Suppressor macrophage treated with lipopolysaccharide for 1 hour (primary cell): ENCODE data around the gene JPH3.
"Not testable (repeated sequence)": the region's sequence is repeated elsewhere in the genome, so short reads cannot be mapped to it uniquely, and the experiment has no call there.

Experiments used
- DNase-seq, 3 donors: peaks; one replicate each; pipeline ENCODE4 v3.0.0-alpha.2; 2020 to 2022

JPH3 gene

GRCh38 chr16:87720446-87720845, 118.1 kb downstream of the JPH3 start:
- DNase-seq: no peak

GRCh38 chr16:87721622-87722585, 119.6 kb downstream of the JPH3 start:
- no peak for DNase-seq

- no peak for DNase-seq
Measured at GRCh38 chr16:87722590-87723225, 120.4 kb downstream of the JPH3 start.

- peak; percentile 15 to 31 (median 29) for DNase-seq
Measured at GRCh38 chr16:87723226-87723623, 120.9 kb downstream of the JPH3 start.

GRCh38 chr16:87724490-87725291, 122.4 kb downstream of the JPH3 start:
- no peak for DNase-seq

- no peak for DNase-seq
Measured at GRCh38 chr16:87725596-87726235, 123.4 kb downstream of the JPH3 start.

GRCh38 chr16:87726577-87726976, 124.3 kb downstream of the JPH3 start:
- DNase-seq: not testable (repeated sequence)

GRCh38 chr16:87727346-87727745, 125.0 kb downstream of the JPH3 start:
- DNase-seq: no peak

- no peak for DNase-seq
Measured at GRCh38 chr16:87728026-87728425, 125.7 kb downstream of the JPH3 start.

GRCh38 chr16:87729266-87729954, 127.1 kb downstream of the JPH3 start:
- DNase-seq: no peak

GRCh38 chr16:87731607-87732006, 129.3 kb downstream of the JPH3 start:
- no peak for DNase-seq

GRCh38 chr16:87733190-87733589, 130.9 kb downstream of the JPH3 start:
- no peak for DNase-seq

GRCh38 chr16:87734644-87735043, 132.3 kb downstream of the JPH3 start:
- no peak for DNase-seq

GRCh38 chr16:87735270-87736007, 133.1 kb downstream of the JPH3 start:
- DNase-seq: no peak

GRCh38 chr16:87736008-87736382, 133.7 kb downstream of the JPH3 start:
- DNase-seq: no peak

GRCh38 chr16:87739801-87740200, 137.5 kb downstream of the JPH3 start:
- DNase-seq: no peak

GRCh38 chr16:87740441-87740840, 138.1 kb downstream of the JPH3 start:
- DNase-seq: no peak

GRCh38 chr16:87740909-87741424, 138.7 kb downstream of the JPH3 start:
- no peak for DNase-seq

- no peak for DNase-seq
Measured at GRCh38 chr16:87741700-87742415, 139.6 kb downstream of the JPH3 start.

- no peak for DNase-seq
Measured at GRCh38 chr16:87742781-87743490, 140.6 kb downstream of the JPH3 start.
